Activated CD8-positive, alpha-beta memory T cell treated with anti-CD3 and anti-CD28 coated beads, Interleukin-2, amount 50 U/mL, for 48 hours (primary cell): ENCODE data around the gene PGD.
"Not testable (repeated sequence)": the region's sequence is repeated elsewhere in the genome, so short reads cannot be mapped to it uniquely, and the experiment has no call there.

Experiments
- DNase-seq: peaks from one replicate; pipeline ENCODE4 v3.0.0-alpha.2; 2020

The PGD gene

DNA sequence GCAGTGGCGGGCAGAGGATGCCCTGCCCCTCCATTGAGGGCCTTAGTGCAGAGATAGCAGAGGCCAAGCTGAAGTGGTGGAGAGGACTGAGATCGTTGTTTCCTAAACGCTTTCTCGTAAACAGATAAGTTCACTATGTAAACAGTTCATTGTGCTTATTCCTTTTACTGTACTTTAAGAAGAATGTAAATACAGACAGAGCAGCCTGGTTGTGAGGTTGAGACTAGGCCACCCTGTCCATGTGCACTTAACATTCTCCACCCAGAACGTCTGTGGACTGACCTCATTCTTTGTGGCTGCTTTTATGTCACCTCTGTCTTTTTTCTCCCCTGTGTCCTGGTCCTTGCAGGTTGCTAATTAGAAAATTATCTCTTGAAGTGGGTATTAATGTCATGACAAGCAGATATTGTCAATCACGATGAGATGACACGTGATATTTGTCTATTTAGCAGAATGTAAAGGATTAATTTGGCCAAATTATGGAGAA lies 39.9 kb downstream of the PGD start:
- DNase-seq, result no peak

DNA sequence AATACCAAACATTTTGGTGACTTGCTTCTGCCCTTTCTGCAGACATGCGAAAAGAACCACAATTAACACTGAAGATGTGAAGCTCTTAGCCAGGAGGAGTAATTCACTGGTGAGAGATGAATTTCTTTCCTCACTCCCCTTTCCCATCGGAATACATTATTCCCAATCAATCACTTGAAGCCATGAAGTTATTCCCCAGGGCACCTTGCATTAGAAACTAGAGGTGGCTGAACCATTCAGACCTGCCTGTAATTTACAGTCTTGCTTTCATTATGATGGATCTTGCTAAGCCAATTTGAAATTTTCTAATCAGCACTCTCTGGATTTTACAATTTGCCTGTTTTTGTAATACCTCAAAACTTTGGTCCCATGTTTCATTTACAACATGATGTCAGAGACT lies 41.4 kb downstream of the PGD start:
- no peak for DNase-seq

DNA sequence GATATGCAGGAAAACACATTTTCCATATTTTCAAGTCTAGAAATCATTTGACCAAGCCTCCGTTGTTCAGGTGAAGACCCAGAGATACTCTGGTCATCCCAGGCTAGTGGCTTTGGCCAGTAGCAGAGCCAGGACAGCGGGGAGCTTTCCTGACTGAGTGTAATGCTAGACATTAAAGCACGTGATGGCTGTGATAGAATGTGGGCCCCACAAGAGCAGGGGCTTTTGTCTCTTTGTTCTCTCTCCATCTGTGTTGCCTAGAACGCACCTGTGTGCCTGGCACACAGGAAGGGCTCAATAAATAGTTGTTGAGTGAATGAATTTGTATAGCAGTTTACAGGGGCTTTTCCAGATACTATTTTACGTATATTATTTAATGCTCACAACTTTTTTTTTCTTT lies 41.9 kb downstream of the PGD start:
- DNase-seq, result no peak

DNA sequence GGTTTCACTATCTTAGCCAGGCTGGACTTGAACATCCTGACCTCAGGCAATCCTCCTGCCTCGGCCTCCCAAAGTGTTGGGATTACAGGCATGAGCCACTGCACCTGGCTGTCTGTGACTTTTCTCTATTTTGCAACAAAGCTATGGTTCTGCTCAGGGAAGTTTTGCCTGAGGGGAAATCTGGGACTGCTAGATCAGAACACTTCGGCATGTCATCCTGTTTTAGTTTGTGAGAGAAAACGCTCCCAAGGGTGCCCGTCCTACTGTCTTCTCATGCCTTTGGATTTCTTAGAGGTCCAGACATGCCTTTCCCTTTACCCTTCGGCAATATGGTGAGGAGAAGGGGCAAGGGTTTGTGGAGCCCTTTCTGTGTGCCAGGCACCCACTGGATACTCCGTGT lies 45.4 kb downstream of the PGD start:
- DNase-seq, result no peak

DNA sequence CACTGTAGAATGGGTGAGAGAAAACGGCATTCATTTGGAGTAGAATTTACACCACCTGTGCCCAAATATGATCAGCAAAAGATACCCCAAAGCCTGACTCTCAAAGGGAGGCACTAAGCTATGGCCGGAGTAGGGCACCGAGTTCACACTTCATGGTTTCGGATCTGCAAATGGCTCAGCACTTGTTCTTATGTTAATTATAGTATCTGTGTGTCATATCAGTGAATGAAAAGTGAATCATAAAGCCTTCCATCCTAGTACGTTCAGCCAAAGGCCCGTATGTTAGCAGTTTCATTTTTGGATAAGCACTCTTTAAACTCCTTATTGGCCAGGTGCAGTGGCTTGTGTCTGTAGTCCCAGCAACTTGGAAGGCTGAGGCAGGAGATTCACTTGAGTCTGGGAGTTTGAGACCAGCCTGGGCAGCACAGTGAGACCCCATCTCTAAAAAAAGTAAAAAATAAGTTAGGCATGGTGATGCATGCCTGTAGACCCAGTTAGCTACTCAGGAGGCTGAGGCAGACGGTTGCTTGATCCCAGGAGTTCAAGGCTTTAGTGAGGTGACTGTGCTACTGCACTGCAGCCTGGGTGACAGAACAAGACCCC lies 46.0 kb downstream of the PGD start:
- no peak for DNase-seq

DNA sequence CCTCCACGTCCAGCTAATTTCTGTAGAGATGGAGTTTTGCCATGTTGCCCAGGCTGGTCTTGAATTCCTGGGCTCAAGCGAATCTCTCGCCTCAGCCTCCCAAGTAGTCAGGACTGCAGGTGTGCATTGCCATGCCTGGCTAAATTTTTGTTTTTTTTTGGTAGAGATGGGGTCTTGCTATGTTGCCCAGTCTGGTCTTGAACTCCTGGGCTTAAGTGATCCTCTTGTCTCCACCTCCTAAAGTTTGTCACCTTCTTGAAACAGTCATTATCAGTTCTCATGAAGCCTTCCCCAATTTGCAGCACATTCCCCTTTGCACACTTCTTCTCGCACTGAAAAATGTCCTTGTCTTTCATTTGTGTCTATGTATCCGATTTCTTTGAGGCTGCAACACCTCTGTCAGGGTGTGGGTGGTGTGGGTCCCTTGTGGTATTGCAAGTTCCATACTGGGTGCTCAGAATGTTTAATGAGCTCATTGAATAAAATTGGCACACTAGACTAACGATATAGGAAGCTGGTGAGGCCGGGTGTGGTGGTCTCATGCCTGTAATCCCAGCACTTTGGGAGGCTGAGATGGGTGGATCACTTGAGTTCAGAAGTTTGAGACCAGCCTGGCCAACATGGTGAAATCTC lies 48.0 kb downstream of the PGD start:
- DNase-seq, result no peak

DNA sequence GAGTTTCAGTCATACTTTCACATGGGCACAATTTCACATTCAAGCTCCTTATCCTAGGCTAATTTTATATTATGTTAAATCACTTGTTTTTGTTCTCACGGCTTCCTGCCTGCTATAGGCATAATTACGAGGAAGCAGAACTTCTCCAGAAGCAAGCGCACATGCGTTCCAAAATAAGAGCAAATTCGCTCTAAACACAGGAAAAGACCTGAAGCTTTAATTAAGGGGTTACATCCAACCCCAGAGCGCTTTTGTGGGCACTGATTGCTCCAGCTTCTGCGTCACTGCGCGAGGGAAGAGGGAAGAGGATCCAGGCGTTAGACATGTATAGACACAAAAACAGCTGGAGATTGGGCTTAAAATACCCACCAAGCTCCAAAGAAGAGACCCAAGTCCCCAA lies 50.9 kb downstream of the PGD start, which contains the start of gene CORT:
Gene CORT, plus strand, starts transcription at position 281 of the 400 bp plus-strand sequence. CDS start 193 bp downstream, outside the sequence.
- no peak for DNase-seq

DNA sequence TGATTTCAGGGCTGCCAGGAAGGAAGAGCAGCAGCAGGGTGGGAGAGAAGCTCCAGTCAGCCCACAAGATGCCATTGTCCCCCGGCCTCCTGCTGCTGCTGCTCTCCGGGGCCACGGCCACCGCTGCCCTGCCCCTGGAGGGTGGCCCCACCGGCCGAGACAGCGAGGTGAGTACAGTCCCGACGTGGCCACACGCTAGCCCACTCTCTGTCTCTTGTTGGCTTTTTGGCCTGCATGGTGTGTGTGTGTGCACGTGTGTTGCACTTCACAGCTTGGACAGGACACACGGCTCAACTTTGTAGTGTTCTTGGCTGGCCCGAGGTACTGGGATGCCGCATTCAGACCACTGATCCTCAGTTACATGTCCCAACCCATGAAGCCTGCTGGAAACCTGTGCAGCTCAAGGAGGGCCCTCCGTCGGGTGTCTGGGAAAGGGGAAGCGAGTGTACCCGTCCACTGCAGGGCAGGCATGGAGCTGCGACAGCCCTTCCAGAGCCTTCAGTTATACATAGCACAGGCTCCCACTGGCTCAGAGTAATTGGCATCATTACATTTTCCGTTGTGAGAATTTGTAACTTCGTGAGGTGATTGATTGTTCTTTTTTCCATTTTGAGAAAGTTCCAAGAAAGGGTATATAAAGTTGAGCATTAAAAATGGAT lies 51.4 kb downstream of the PGD start:
- no peak for DNase-seq

DNA sequence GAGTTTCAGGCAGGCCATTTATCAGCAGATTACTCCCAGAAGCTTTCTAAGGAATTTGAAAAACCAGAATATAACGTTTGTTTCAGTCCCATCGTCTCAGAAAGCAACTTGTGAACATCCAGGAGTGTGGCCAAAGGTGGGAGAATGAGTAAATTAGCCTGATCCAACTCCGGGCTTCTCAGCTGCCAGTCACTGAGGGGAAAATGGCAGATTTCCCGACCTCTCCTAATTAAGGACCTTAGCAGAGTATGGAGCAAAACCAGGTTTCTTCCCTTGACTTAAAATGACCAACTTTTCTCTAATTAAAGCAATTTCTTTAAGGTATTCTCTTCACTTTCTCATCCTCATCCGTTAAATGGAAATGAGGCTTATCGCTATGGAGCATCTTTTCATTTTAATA lies 52.0 kb downstream of the PGD start:
- no peak for DNase-seq

DNA sequence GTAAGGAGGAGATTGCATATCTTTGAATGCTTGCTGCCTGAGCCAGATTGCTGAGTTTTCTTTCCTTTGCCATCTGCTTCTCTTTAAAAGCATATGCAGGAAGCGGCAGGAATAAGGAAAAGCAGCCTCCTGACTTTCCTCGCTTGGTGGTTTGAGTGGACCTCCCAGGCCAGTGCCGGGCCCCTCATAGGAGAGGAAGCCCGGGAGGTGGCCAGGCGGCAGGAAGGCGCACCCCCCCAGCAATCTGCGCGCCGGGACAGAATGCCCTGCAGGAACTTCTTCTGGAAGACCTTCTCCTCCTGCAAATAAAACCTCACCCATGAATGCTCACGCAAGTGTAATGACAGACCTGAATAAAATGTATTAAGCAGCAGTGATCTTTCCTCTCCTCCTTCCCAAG lies 52.4 kb downstream of the PGD start:
- DNase-seq, result no peak

DNA sequence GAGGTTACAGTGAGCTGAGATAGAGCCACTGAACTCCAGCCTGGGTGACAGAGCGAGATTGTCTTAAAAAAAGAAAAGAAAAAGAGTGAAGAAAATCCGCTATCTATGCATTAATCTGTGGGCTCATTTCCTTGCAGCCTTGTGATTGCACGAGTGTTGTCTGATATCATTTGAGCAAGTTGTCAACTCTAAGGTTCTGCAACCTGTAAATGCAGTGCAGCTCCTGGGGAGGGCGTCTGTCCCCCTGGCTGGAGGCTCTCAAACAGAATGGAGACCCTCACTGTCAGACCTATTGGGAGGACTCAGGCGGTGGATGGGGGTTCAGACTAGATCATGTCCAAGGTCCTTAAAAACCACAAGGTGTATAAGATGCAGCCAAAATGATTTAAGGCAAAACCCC lies 57.2 kb downstream of the PGD start:
- DNase-seq, result no peak

DNA sequence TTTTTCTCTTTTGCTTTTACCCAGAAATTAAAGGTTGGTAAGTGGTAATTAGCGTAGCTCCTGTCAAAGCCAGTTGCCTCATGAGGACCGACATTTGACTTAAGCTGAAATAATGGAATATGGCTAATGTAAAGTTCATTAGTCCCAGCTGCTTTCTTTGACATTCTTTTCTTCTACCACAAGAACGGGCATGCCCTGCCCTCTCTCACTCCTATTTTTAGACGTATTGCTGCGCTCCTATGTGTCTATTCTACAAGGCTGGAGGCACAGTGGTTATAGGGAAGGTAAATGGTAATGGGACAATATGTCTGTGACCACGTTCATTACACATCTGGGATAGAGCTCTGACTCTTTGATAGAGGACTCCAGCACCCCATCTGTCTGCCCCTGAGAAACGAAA lies 57.8 kb downstream of the PGD start:
- DNase-seq, result no peak

DNA sequence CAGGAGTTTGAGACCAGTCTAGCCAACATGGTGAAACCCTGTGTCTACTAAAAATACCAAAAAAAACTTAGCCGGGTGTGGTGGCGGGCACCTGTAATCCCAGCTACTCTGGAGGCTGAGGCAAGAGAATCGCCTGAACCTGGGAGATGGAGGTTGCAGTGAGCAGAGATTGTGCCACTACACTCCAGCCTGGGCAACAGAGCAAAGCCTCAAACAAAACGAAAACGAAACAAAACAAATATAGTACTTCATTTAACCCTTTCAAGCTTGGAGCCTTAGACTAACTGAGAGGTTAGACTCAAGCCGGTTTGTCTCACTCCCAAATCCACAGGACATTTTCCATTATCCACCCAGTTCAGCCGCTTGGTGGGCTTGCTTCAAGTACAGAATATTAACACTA lies 58.6 kb downstream of the PGD start:
- DNase-seq, result not testable (repeated sequence)

DNA sequence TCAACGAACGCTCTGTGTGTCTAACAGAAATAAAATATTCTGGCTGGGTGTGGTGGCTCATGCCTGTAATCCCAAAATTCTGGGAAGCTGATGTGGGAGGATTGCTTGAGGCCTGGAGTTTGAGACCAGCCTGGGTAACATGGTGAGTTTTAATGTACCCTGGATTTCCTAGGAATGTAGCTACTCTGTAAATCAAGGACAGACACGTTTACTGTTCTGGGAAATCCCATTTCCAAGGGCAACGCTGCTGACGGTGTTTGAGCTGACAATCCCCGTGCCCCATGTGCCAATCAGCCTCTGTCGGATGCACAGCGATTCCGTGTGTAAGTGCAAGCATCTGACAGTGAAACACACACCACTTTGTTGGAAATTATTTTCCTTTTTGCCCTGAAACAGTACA lies 59.0 kb downstream of the PGD start:
- DNase-seq, result no peak

DNA sequence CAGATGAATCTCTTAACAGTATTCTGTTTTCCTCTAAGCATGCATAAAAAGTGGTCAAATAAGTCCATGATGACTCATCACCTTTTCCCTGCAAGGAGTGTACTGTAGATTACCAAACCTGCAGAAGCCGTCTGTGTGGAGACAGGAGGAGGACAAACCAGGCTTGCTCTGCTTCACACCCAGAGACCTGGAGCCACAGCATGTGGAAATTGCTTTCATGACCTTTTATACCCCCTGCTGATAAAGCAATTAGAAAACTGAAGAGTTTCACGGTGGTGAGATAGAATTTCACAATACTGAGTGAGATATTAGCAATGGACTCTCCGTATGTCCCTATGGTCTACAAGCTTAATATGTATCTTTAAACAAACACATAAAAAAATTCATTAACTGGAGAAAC lies 60.3 kb downstream of the PGD start:
- DNase-seq, result no peak

DNA sequence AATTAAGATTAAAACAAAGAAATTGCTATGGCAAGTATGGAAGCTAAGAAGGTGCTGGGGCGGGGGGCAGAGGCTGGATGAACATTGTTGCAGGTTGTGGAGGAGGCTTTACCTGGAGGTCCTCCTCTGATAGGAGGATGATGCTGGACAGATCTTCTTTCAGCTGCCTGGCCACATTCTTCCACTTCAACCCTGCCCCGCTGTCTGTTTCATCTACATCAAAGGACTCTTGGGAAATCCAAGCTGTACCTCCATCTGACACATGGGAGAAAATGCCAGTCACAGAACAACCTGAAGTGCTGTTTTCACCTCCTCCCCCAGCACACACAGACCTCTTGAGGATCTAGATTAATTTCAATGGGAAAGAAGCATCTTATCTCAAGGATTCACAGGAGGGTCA lies 68.2 kb downstream of the PGD start:
- DNase-seq, result no peak

DNA sequence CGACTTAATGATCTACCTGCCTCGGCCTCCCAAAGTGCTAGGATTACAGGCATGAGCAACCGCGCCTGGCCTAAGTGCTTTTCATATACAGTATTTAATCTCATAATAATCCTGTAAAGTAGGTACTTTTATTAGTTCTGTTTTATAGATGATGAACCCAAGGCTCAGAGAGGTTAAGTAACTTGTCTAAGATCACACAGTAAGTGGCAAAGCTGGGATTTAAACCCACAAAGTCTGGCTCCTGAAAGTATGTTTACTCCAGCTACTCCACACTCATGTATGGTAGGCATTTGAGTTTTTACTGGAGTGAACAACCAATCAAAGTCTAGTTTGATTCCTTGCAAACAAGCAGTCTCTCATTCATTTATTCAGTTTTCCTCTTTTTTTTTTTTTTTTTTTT lies 71.2 kb downstream of the PGD start:
- no peak for DNase-seq
